HG02588 (cell line): ENCODE data around the gene ERRFI1.

Experiments used
- ATAC-seq: cut with Tn5 transposase; IDR thresholded peaks from one replicate; pipeline ENCODE4 v1.9.1; 2021; ENCODE audit warnings: mild to moderate bottlenecking, moderate library complexity; ENCODE audit not compliant: unreplicated experiment

Gene ERRFI1

GRCh38 chr1:8004803-8005573 lies 21.1 kb downstream of the ERRFI1 start:
- no peak for ATAC-seq

GRCh38 chr1:8004113-8004802 lies 21.9 kb downstream of the ERRFI1 start:
- no peak for ATAC-seq

GRCh38 chr1:8003438-8004112 lies 22.5 kb downstream of the ERRFI1 start:
- ATAC-seq: no peak

GRCh38 chr1:8002921-8003320 lies 23.2 kb downstream of the ERRFI1 start:
- no peak for ATAC-seq

- no peak for ATAC-seq
Observed at GRCh38 chr1:8002329-8002910, 23.7 kb downstream of the ERRFI1 start.

- ATAC-seq: no peak
Observed at GRCh38 chr1:7995437-7995836, 30.7 kb downstream of the ERRFI1 start.

GRCh38 chr1:7994827-7995226 lies 31.3 kb downstream of the ERRFI1 start:
- no peak for ATAC-seq

- peak; percentile 67 for ATAC-seq
Observed at GRCh38 chr1:7993593-7994479, 32.3 kb downstream of the ERRFI1 start.

- no peak for ATAC-seq
Observed at GRCh38 chr1:7992885-7993284, 33.2 kb downstream of the ERRFI1 start.

- no peak for ATAC-seq
Observed at GRCh38 chr1:7991504-7992440, 34.3 kb downstream of the ERRFI1 start.

GRCh38 chr1:7989762-7990428 lies 36.2 kb downstream of the ERRFI1 start:
- ATAC-seq: no peak

GRCh38 chr1:7988576-7988975 lies 37.5 kb downstream of the ERRFI1 start:
- ATAC-seq: no peak

- ATAC-seq: no peak
Observed at GRCh38 chr1:7987528-7987927, 38.6 kb downstream of the ERRFI1 start.

GRCh38 chr1:7985851-7986612 lies 40.1 kb downstream of the ERRFI1 start:
- ATAC-seq: no peak

- ATAC-seq: no peak
Observed at GRCh38 chr1:7984811-7985210, 41.3 kb downstream of the ERRFI1 start.

- no peak for ATAC-seq
Observed at GRCh38 chr1:7983086-7983778, 42.9 kb downstream of the ERRFI1 start.

- no peak for ATAC-seq
Observed at GRCh38 chr1:7980984-7981383, 45.1 kb downstream of the ERRFI1 start.
